A673 (cell line): ENCODE data around the gene EFNA2. TPM values are rescaled to one million over a fixed set of nuclear protein-coding genes. Genes with fewer than 3 reads are reported as not detected.
A peak's percentile ranks its signal among the peaks of the same experiment; 100 is the strongest.

Experiments used
- BruUV-seq: library from RNA; stranded (reverse); fragments of 400-500 nt; replicated peaks from 2 replicates; lab custom pipeline; 2021; lab: Mats Ljungman, UMichigan
- CTCF ChIA-PET: fragments of 300-600 bp; sonication (Branson Sonifier 250); formaldehyde crosslinking; loops from one replicate; lab custom pipeline; 2022; ENCODE audit warnings: antibody characterized with exemption; lab: Charles Lee
- POLR2A ChIA-PET: fragments of 300-600 bp; sonication (Branson Sonifier 250); formaldehyde crosslinking; loops from one replicate; lab custom pipeline; 2022; ENCODE audit warnings: antibody characterized with exemption; ENCODE audit not compliant: low non-redundant PET; lab: Charles Lee
- DNase-seq: peaks from one replicate; pipeline ENCODE4 v3.0.0-alpha.2; 2015; ENCODE audit warnings: low spot score
- H3K27ac ChIP-seq: fragments of 200-600 bp; sonication (generic); 2 replicates; pipeline ENCODE4 v1.5.1; 2016; ENCODE audit warnings: mixed run types, low read depth, mild to moderate bottlenecking, mixed read lengths, antibody characterized with exemption, low read length; ENCODE audit not compliant: poor library complexity, severe bottlenecking
- H3K27me3 ChIP-seq: fragments of 200-600 bp; sonication (generic); replicated peaks from 2 replicates; pipeline ENCODE4 v1.6.1; 2017; ENCODE audit warnings: mixed run types, low read depth, mild to moderate bottlenecking, mixed read lengths, antibody characterized with exemption, low read length; ENCODE audit not compliant: insufficient read depth, poor library complexity
- H3K36me3 ChIP-seq: fragments of 200-600 bp; sonication (generic); 2 replicates; pipeline ENCODE4 v1.6.1; 2016; ENCODE audit warnings: mixed run types, mild to moderate bottlenecking, mixed read lengths, antibody characterized with exemption, low read length; ENCODE audit not compliant: insufficient read depth, poor library complexity, severe bottlenecking
- H3K4me1 ChIP-seq: fragments of 200-600 bp; sonication (generic); 2 replicates; pipeline ENCODE4 v1.6.1; 2017; ENCODE audit warnings: mixed run types, mild to moderate bottlenecking, mixed read lengths, antibody characterized with exemption, low read length; ENCODE audit not compliant: insufficient read depth, poor library complexity, severe bottlenecking
- H3K4me3 ChIP-seq: fragments of 200-600 bp; sonication (generic); 2 replicates; pipeline ENCODE4 v1.5.1; 2016; ENCODE audit warnings: low read depth, mixed run types, mild to moderate bottlenecking, mixed read lengths, low read length; ENCODE audit not compliant: poor library complexity, severe bottlenecking
- H3K9me3 ChIP-seq: fragments of 200-600 bp; sonication (generic); 2 replicates; pipeline ENCODE4 v1.6.1; 2016; ENCODE audit warnings: mixed run types, low read depth, mild to moderate bottlenecking, mixed read lengths, antibody characterized with exemption, low read length; ENCODE audit not compliant: poor library complexity, severe bottlenecking
- EZH2 ChIP-seq: fragments of 200-600 bp; sonication (generic); IDR thresholded peaks from 2 replicates; pipeline ENCODE4 v1.6.1; 2017; ENCODE audit warnings: borderline replicate concordance, low read depth, mild to moderate bottlenecking, mixed read lengths, antibody characterized with exemption, low read length; ENCODE audit not compliant: poor library complexity, severe bottlenecking
- intact Hi-C: fragments of 100-400 bp; cut with micrococcal nuclease; formaldehyde crosslinking; loops from one replicate; pipeline ENCODE4 v1.10.0; 2022; ENCODE audit not compliant: unreplicated experiment
- total RNA-seq: library from RNA; stranded (reverse); gene quantifications from 2 replicates; pipeline ENCODE4 v1.2.3, GENCODE V29; 2021
- TF ChIP-seq, protein P1 (sequence below): fragments of 300-800, 200-600 bp; sonication (generic); conservative IDR thresholded peaks from 2 replicates; pipeline ENCODE4 v1.5.1; 2017; ENCODE audit warnings: low read depth, mild to moderate bottlenecking, antibody characterized with exemption, low read length, moderate library complexity, mixed read lengths

EFNA2 gene
- total RNA-seq, 1 experiment from 2014 or later, result 0.64 TPM

DNA sequence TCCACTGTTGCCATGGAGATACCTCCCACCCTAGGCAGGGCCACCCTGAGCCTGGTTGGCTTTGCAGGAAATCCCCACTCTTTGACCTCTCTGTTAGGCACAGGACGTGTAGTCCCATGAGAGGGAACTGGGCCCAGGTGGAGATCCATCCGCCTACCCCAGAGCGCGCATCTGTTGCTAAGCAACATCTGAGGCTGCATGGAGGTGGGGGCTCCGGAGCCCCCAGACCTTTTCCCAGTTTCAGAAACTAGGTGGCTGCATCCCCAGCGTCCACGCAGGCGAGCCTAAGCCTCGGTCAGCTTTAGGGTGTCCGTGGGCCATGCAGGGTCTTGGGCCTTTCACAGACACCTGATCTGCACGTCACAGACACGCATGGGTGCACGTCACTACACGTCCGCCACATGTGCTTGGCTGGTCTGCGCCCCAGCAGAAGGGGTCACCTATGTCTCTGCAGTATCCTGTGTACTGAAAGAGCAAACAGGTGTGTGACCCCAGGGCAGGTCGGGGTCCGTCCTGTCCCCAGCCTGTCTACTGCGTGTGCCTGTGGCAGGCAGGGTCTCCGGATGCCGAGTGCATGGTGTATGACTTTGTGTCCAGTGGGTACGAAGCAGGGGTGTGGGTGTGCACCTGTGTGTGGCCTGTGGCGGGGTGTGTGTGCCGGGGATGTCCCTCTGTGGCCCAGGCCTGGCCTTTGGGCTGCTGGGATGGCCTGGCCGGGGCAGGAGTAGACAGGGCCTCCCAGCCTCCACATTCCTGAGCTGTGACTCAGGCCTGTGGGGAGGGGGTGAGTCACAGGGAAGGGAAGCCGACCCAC, 20.7 kb upstream of the EFNA2 start:
- TF ChIP-seq, protein P1, sequence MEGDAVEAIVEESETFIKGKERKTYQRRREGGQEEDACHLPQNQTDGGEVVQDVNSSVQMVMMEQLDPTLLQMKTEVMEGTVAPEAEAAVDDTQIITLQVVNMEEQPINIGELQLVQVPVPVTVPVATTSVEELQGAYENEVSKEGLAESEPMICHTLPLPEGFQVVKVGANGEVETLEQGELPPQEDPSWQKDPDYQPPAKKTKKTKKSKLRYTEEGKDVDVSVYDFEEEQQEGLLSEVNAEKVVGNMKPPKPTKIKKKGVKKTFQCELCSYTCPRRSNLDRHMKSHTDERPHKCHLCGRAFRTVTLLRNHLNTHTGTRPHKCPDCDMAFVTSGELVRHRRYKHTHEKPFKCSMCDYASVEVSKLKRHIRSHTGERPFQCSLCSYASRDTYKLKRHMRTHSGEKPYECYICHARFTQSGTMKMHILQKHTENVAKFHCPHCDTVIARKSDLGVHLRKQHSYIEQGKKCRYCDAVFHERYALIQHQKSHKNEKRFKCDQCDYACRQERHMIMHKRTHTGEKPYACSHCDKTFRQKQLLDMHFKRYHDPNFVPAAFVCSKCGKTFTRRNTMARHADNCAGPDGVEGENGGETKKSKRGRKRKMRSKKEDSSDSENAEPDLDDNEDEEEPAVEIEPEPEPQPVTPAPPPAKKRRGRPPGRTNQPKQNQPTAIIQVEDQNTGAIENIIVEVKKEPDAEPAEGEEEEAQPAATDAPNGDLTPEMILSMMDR, result no peak
- TF ChIP-seq EZH2, result no peak
- Histone ChIP-seq H3K36me3 (no peaks in the 10 kb centered on the region), H3K27me3 (no peaks in the 10 kb centered on the region), H3K9me3 (no peaks in the 10 kb centered on the region), H3K4me1 (peaks cover 63% of the 10 kb centered on the region), H3K27ac (peak overlapping the region; percentile 47), H3K4me3 (no peak overlapping the region)
- ChIA-PET POLR2A (no interaction called here), CTCF (interaction anchor here (3.7 kb wide), 1 partner anchor 21 kb away, joined by 149 read pairs; no protein-coding TSS in a partner anchor)
- DNase-seq, result peak; percentile 80
- no TSS peak for BruUV-seq
- intact Hi-C loops, result loop anchor here (5.0 kb wide), 1 partner anchor 592 kb away; no protein-coding TSS in a partner anchor

DNA sequence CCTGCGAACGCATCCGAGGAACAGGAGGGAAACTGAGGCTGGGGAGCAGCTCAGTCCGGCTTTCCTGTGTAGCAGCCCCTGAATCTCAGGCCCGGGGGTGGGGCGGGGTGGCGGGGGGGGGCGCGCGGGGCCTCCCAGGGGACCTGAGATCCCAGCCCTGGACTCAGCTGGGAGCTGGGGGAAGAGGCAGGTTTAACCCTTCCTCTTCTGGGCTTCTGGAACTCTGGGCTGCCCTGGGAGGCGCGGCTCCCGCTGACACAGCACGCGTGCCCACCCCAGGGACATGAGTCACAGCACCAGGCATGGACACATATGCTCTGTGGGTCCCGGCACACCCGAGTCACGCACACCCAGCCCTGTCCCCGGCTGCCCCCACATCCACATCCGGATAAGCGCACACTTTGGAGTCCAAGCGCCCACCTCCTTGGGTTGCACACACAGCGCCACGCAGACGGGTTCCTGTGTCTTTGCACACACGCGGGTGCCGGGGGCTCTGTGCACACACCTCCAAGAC, 20.0 kb upstream of the EFNA2 start:
- BruUV-seq, result no TSS peak
- peak; percentile 78 for DNase-seq
- H3K36me3 ChIP-seq, result peaks cover 6% of the 10 kb centered on the region
- peak overlapping the region; percentile 80 for H3K27ac ChIP-seq
- POLR2A ChIA-PET, result interaction anchor here (0.6 kb wide), 1 partner anchor 8 kb away, joined by 10 read pairs; no protein-coding TSS in a partner anchor
- no peaks in the 10 kb centered on the region for H3K9me3 ChIP-seq
- CTCF ChIA-PET, result interaction anchor here (3.7 kb wide), 1 partner anchor 22 kb away, joined by 149 read pairs; no protein-coding TSS in a partner anchor
- H3K27me3 ChIP-seq, result no peaks in the 10 kb centered on the region
- intact Hi-C loops, result loop anchor here (2.0 to 5.0 kb wide), 2 partner anchors 17 to 592 kb away; partner anchors contain the start of gene MIDN
- H3K4me1 ChIP-seq, result peaks cover 64% of the 10 kb centered on the region
- TF ChIP-seq, protein P1, result no peak
- no peak for TF ChIP-seq EZH2
- H3K4me3 ChIP-seq, result peak overlapping the region; percentile 51

DNA sequence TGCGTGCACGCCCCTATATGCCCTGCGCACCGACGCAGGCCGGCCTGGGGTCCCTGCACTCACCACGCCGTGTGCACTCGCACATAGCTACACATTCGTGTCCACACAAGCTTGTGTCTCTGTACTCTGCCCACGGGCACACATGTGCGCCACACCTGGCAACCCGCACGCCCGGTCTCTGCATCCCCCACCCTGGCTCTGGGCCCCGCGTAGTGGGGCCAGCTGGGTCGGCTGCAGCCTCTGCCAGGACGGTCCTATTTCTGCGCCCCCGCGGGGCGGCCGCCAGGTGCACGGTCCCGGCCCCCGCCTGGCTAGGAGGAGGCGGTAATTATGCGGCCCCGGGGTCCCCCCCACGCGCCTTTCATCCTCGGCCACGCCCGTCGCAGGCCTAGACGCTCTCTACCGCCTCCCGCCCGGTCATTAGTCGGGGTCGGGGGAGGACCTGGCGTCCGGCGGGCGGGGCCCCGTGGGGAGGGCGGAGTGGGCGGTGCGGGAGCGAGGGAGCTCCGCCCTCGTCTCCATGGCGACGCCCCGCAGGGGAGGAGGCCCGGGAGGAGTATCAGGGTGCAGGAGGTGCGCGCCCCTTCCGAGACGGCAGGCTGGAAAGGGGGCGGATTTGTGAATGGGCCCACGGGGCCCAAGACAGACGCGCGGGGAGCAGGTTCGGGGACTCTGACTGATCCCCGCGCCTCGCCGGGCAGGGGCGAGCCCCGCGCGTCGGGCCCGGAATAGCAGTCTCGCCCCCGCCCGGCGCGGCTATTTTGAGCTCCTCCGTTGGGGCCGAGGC, 19.4 kb upstream of the EFNA2 start:
- no TSS peak for BruUV-seq
- TF ChIP-seq EZH2, result no peak
- TF ChIP-seq, protein P1, result no peak
- Histone ChIP-seq H3K36me3 (peaks cover 13% of the 10 kb centered on the region), H3K27ac (peak overlapping the region; percentile 80), H3K4me3 (peak overlapping the region; percentile 51), H3K9me3 (no peaks in the 10 kb centered on the region), H3K4me1 (peaks cover 70% of the 10 kb centered on the region), H3K27me3 (no peaks in the 10 kb centered on the region)
- ChIA-PET POLR2A (interaction anchor here (0.5 to 1.0 kb wide), 3 partner anchors 8 to 275 kb away, joined by 3 to 12 read pairs (median 10); no protein-coding TSS in a partner anchor), CTCF (interaction anchor here (0.6 to 3.7 kb wide), 9 partner anchors 9 to 603 kb away, joined by 3 to 149 read pairs (median 4); partner anchors contain the start of genes ATP5F1D and FAM174C)
- peak; percentile 84 for DNase-seq
- intact Hi-C loops, result loop anchor here (2.0 to 5.0 kb wide), 2 partner anchors 18 to 591 kb away; partner anchors contain the start of gene MIDN
